Left renal cortex interstitium (tissue), 4 donors: Measurements from ENCODE around the gene ARL16. TPM values are rescaled to one million over a fixed set of nuclear protein-coding genes. Genes with fewer than 3 reads are reported as not detected.

Experiments used
- DNase-seq, 4 donors: peaks; one replicate each; pipeline ENCODE4 v3.0.0-alpha.2; 2013; ENCODE audit warnings: low read depth in 4 of 4, low spot score in 2 of 4, missing footprints in 1 of 4
- polyA plus RNA-seq, 4 donors: library from polyadenylated mRNA; unstranded; fragments of 120-200 nt; gene quantifications; one replicate each; pipeline ENCODE4 v1.2.1, GENCODE V29; 2013; ENCODE audit not compliant: insufficient read length in 4 of 4

The ARL16 gene
- 10 to 100 TPM; 37.0 to 54.7 (median 45.8) TPM for polyA plus RNA-seq

GRCh38 chr17:81683584-81684441 lies at the start of gene ARL16, which contains the start of gene HGS:
TSS of gene ARL16 (minus strand) at chr17:81683797. CDS start at chr17:81683753, 44 bp downstream.
TSS of gene HGS (plus strand) at chr17:81684011. CDS start at chr17:81684067, 56 bp downstream.
- peak; percentile 94 to 99 (median 98) for DNase-seq

DNA sequence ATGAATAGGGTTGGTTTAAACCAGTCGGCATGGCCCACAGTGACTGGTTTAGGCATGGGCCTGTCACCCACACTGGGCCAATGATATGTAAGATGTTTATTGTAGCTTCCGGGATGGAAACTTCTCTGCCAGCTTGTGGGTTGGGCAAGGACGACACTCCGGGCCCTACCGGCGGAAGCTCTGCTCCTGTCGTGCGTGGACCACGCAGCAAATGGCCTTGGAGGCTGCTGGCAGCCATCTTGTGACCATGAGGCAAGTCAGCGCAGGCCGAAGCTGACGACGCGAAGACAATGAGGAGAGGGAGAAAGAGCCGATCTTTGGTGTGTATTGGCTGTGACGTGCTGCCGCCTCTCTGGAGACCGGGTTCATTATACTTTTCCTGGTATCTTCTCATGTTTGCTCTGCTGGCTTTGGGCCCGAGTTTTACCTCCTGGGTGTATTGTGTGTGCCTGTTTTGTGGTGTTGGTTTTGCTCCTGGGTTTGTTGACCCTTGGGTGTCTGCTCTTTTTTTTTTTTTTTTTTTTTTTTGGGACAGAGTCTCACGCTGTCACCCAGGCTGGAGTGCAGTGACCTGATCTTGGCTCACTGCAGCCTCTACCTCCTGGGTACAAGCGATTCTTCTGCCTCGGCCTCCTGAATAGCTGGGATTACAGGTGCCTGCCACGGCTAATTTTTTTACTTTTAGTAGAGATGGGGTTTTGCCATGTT lies 43.9 kb upstream of the ARL16 start:
- no peak for DNase-seq

DNA sequence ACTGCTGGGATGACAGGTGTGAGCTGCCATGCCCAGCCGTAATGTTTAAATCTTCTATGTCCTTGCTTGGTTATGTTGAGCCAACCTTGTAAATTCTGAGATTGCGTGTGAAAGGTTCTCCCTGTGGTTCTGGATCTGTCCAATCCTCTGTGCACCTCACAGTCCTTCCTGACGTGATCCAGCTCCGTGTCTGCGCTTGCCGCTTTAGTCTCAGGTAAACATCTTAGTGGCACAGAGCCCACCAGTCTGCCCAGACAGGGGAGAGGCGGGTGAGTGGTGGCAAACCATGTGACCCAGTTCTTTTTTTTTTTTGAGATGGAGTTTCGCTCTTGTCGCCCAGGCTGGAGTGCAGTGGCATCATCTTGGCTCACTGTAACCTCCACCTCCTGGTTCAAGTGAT lies 42.4 kb upstream of the ARL16 start:
- no peak for DNase-seq

DNA sequence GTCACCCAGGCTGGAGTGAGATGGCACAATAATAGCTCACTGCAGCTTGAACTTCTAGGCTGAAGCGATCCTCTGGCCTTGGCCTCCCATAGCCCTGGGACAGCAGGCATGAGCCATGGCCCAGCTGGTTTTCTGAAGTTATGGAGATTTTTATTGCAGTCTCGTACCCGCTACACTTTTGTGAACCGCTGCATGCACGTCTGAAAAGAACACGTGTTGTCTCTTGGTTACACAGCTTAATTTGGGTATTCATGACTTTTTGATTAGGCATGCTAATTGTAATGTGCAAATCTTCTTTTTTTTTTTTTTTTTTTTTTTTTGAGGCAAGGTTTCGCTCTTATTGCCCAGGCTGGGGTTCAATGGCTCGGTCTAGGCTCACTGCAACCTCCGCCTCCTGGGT lies 41.8 kb upstream of the ARL16 start:
- no peak for DNase-seq

DNA sequence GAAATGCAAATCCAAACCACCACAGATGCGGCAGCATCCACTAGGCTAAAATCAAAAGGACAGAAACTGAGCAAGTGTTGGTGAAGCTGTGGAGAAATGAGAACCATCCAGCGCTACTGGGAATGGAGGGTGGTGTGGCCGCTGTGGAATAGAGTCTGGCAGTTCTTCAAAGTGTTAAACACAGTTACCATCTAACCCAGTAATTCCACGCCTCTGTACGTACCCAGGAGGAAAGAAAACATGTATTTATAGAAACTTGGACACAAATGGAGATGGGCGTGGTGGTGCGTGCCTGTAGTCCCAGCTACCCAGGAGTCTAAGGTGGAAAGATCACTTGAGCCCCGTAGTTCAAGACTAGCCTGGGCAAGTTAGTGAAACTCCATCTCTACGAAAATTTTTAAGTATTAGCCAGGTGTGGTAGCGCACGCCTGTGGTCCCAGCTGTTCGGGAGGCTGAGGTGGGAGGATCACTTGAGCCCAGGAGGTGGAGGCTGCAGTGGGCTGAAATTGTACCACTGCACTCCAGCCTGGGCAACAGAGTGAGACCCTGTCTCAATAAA lies 40.1 kb upstream of the ARL16 start:
- DNase-seq, result no peak

- no peak for DNase-seq
Measured at GRCh38 chr17:81722184-81723120, 38.9 kb upstream of the ARL16 start.

GRCh38 chr17:81720267-81721071 lies 36.9 kb upstream of the ARL16 start:
- DNase-seq, result no peak

- no peak for DNase-seq
Measured at GRCh38 chr17:81719410-81720266, 36.0 kb upstream of the ARL16 start.

GRCh38 chr17:81717766-81718089 lies 34.1 kb upstream of the ARL16 start:
- DNase-seq, result no peak

GRCh38 chr17:81717049-81717765 lies 33.6 kb upstream of the ARL16 start:
- no peak for DNase-seq

GRCh38 chr17:81716674-81716996 lies 33.0 kb upstream of the ARL16 start:
- no peak for DNase-seq

DNA sequence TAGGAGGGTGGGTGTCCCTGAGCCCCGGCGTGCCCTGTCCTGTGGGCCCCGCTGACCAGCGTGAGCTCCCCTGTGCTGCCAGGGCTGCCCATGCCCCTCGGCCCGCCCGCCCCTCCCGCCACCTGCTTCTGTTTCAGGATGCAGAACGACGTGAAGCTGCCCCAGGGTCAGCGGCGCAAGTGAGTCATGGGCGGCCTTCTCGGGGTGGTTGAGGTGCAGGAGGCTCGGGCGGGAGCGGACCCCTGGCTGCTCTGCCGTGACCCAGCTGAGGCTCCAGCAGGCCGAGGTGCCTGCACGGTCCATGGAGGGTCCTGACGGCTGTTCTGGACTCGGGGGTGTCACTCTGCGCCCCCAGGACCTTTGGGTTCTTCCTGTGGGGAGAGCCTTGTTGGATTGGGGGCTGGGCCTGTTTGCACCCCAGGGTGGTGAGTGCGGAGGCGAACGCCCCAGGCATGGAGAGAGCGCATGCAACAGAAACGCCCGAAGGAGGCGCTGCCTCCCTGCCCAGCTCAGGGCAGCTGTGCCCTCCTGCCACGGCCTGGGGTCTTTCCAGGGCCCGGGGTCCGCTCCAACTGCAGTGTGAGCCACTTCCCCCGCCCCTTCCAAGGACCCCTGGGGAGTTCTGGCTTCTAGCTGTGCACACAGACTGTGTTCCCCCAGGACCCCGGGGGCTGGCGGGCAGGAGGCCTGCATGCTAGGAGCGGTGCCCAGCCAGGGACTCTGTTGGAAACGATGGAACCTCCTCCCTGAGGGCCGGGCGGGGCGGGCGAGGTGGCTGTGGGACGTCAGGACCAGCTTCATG lies 32.5 kb upstream of the ARL16 start:
- no peak for DNase-seq

- DNase-seq, result no peak
Measured at GRCh38 chr17:81715107-81715871, 31.7 kb upstream of the ARL16 start.

GRCh38 chr17:81714412-81715106 lies 31.0 kb upstream of the ARL16 start:
- no peak for DNase-seq

GRCh38 chr17:81713556-81714411 lies 30.2 kb upstream of the ARL16 start:
- DNase-seq, result no peak
